Cardiac muscle cell (in vitro differentiated cells and primary cell): ENCODE results near the gene RAB13. TPM values are rescaled to one million over a fixed set of nuclear protein-coding genes. Genes with fewer than 3 reads are reported as not detected.

Experiments used
- DNase-seq, 2 donors: peaks; one replicate each; pipeline versions ENCODE4 v3.0.0 to v3.0.0-alpha.2; 2010 to 2017; ENCODE audit warnings: low read depth in 1 of 2, low spot score in 1 of 2
- H3K27ac ChIP-seq: fragments of 200-600 bp; sonication (generic); 2 replicates; pipeline ENCODE4 v1.5.1; 2016
- H3K27me3 ChIP-seq: fragments of 200-600 bp; sonication (generic); 2 replicates; pipeline ENCODE4 v1.6.0; 2016; ENCODE audit warnings: control low read depth
- H3K36me3 ChIP-seq: fragments of 200-600 bp; sonication (generic); 2 replicates; pipeline ENCODE4 v1.5.1; 2016; ENCODE audit warnings: control low read depth
- H3K4me1 ChIP-seq: fragments of 200-600 bp; sonication (generic); 2 replicates; pipeline ENCODE4 v1.8.1; 2017; ENCODE audit warnings: low read depth, mild to moderate bottlenecking, mixed run types
- H3K4me3 ChIP-seq: fragments of 200-600 bp; sonication (generic); 2 replicates; pipeline ENCODE4 v1.5.1; 2016; ENCODE audit warnings: mild to moderate bottlenecking
- H3K9me3 ChIP-seq: fragments of 200-600 bp; sonication (generic); 2 replicates; pipeline ENCODE4 v1.5.1; 2017; ENCODE audit warnings: low read depth, mild to moderate bottlenecking, control low read depth
- polyA plus RNA-seq: library from polyadenylated mRNA; unstranded; fragments of >200 nt; fragmentation: Nextera tagmentation; extraction: Ambion mirVana; gene quantifications from 2 replicates; pipeline ENCODE4 v1.2.1, GENCODE V29; 2016
- total RNA-seq: library from RNA; depleted of rRNA; stranded (reverse); fragments of >200 nt; gene quantifications from 2 replicates; pipeline ENCODE4 v1.2.3, GENCODE V29; 2016
- TF ChIP-seq, protein P1 (sequence below): IDR thresholded peaks from 2 replicates; pipeline ENCODE4 v1.5.1; 2012; ENCODE audit warnings: low read depth, mild to moderate bottlenecking, low read length

Gene RAB13
- total and polyA plus RNA-seq, 2 experiments from 2014 or later, result 37.6 to 90.6 TPM

DNA sequence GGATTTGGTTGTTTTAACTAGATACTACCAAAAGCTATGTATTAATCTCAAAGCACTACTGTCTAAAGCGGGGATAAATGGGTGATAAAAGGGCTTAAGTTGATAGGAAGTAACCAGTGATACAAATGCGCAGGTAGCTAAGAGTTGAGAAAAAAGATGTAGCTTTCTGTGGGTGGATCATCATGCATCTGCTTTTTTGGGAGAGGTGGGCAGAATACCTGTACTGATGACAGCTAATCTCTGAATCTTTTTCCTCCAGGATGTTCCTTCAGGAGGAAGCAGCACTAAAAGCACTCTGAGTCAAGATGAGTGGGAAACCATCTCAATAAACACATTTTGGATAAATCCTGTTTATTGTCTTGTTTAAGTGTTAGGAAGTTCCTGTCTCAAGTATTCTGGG, 5.7 kb upstream of the RAB13 start:
- Histone ChIP-seq H3K27ac (peak overlapping the region; percentile 39), H3K27me3 (no peaks in the 10 kb centered on the region), H3K9me3 (no peaks in the 10 kb centered on the region), H3K4me3 (peak overlapping the region; percentile 82), H3K36me3 (peaks cover 16% of the 10 kb centered on the region), H3K4me1 (peaks cover 8% of the 10 kb centered on the region)
- no peak for DNase-seq
- TF ChIP-seq, protein P1, sequence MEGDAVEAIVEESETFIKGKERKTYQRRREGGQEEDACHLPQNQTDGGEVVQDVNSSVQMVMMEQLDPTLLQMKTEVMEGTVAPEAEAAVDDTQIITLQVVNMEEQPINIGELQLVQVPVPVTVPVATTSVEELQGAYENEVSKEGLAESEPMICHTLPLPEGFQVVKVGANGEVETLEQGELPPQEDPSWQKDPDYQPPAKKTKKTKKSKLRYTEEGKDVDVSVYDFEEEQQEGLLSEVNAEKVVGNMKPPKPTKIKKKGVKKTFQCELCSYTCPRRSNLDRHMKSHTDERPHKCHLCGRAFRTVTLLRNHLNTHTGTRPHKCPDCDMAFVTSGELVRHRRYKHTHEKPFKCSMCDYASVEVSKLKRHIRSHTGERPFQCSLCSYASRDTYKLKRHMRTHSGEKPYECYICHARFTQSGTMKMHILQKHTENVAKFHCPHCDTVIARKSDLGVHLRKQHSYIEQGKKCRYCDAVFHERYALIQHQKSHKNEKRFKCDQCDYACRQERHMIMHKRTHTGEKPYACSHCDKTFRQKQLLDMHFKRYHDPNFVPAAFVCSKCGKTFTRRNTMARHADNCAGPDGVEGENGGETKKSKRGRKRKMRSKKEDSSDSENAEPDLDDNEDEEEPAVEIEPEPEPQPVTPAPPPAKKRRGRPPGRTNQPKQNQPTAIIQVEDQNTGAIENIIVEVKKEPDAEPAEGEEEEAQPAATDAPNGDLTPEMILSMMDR, result no peak

DNA sequence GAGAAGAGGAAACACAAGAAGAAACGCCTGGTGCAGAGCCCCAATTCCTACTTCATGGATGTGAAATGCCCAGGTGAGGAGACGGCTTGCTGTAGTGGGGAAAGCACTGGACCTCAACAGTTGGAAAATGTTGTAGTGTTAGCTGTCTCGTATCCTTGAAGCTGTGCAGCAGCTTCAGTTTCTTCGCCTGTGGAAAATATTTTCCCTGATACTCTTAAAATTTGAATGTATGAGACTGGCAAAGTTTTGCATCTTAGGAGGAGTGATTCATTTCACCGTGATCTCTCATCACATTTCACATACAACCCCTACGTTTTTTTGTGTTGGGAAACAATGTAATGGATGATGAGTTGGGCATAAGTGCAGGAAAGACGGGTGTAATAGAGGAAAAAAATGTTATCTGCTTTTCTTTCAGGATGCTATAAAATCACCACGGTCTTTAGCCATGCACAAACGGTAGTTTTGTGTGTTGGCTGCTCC, 5.1 kb upstream of the RAB13 start:
- H3K36me3 ChIP-seq, result peaks cover 16% of the 10 kb centered on the region
- H3K4me1 ChIP-seq, result peaks cover 8% of the 10 kb centered on the region
- H3K4me3 ChIP-seq, result peak overlapping the region; percentile 82
- TF ChIP-seq, protein P1, result no peak
- DNase-seq, result no peak
- H3K27ac ChIP-seq, result peak overlapping the region; percentile 87
- no peaks in the 10 kb centered on the region for H3K27me3 ChIP-seq
- no peaks in the 10 kb centered on the region for H3K9me3 ChIP-seq

DNA sequence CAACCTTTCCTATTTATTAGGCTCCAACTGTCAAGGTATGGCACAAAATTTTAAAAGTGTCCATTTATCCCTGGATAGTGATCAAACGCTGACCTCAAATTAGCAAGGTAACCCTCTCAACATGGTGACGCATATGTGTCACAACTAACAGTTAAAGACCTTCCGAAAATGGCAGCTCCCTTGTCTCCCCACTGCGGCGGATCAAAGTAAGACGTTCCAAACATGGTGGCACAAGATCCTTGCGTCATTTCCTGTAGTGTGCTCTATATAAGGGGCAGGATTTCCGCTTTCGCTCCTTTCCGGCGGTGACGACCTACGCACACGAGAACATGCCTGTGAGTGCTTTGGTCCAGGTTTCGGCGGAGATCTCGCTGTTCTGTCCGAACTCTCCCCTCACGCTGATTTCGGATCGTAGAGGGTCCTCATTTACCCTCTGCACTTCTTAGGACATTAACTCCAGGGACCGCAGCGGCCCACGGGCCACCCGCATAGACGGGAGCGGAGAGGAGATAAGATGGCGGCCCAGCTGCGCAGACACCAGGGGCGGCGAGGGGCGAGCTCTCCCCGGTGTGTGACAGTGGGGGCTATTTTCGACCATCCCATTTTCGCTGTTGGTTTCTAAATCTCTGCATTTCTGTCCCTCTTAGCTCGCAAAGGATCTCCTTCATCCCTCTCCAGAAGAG, 4.5 kb upstream of the RAB13 start, which contains the start of gene RPS27:
TSS of gene RPS27 (plus strand) at position 295 of the 683 bp plus-strand sequence. CDS start at position 330, 35 bp downstream.
- H3K27me3 ChIP-seq, result no peaks in the 10 kb centered on the region
- peak; percentile 98 for DNase-seq
- H3K36me3 ChIP-seq, result peaks cover 16% of the 10 kb centered on the region
- peak within 1 kb of the TSS; percentile 82 for H3K4me3 ChIP-seq
- H3K4me1 ChIP-seq, result peaks cover 8% of the 10 kb centered on the region
- TF ChIP-seq, protein P1, result no peak
- no peaks in the 10 kb centered on the region for H3K9me3 ChIP-seq
- peak within 1 kb of the TSS; percentile 87 for H3K27ac ChIP-seq

DNA sequence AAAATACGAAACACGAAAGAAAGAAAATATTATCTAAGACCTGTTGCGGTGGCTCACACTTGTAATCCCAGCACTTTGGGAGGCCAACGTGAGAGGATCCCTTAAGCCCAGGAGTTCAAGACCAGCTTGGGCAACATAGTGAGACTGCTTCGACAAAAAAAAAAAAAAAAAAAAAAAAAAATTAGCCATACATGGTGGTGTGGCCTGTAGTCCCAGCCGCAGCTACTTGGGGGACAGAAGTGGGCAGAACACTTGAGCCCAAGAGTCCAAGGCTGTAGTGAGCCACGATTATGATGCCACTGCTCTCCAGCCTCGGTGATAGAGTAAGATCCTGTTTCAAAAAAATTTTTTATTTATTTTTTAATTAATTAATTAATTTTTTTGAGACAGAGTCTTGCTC, 1.5 kb upstream of the RAB13 start:
- no peaks in the 10 kb centered on the region for H3K9me3 ChIP-seq
- H3K4me3 ChIP-seq, result no peak overlapping the region
- H3K27me3 ChIP-seq, result no peaks in the 10 kb centered on the region
- H3K36me3 ChIP-seq, result peaks cover 7% of the 10 kb centered on the region
- H3K4me1 ChIP-seq, result peaks cover 8% of the 10 kb centered on the region
- H3K27ac ChIP-seq, result no peak overlapping the region
- TF ChIP-seq, protein P1, result no peak
- DNase-seq, result no peak

DNA sequence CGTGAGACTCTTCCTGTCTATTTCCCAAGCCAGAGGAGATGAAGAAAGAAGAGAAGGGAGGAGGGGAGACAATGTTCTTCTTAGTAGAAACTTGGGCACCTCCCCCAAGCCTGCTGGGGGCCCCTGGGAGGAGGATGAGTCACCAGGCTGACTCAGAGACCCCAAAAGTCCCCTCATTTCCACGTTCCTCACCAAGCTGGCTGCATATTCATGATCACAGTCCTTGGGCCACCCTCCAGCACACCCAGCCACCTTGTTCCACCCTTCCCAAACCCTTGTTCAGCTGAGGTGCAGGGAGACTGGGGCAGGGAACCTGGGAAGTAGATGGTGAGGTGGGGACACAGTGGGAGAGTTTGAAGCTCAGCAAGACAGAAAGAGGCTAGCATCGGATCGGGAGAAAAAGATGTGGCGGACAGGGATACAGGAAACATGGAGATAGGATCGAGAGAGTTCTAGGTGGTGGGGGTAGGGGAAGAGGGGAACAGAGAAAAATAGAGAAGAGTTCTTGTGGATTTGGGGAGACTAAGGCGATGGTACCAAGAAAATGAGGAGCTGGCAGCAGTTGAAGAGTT, 712 bp downstream of the RAB13 start:
- Histone ChIP-seq H3K27me3 (no peaks in the 10 kb centered on the region), H3K36me3 (no peaks in the 10 kb centered on the region), H3K27ac (no peak overlapping the region), H3K9me3 (no peaks in the 10 kb centered on the region), H3K4me3 (peak overlapping the region; percentile 64), H3K4me1 (no peaks in the 10 kb centered on the region)
- TF ChIP-seq, protein P1, result no peak
- DNase-seq, result peak in 1 of 2 donors; percentile 81
